Trophoblast cell (in vitro differentiated cells and primary cell): ENCODE results near the gene KRT24.

Experiments
- DNase-seq, 2 donors: peaks; one replicate each; pipeline ENCODE4 v3.0.0-alpha.2; 2016
- H2AFZ ChIP-seq: 2 replicates; pipeline ENCODE4 v1.6.1; 2013; ENCODE audit warnings: low read length, moderate library complexity, mild to moderate bottlenecking; ENCODE audit not compliant: insufficient read depth, poor library complexity
- H2AK5ac ChIP-seq: 2 replicates; pipeline ENCODE4 v1.6.1; 2013; ENCODE audit warnings: mild to moderate bottlenecking, low read length
- H2BK120ac ChIP-seq: 2 replicates; pipeline ENCODE4 v1.6.1; 2013; ENCODE audit warnings: low read length, mild to moderate bottlenecking, moderate library complexity; ENCODE audit not compliant: insufficient read depth, poor library complexity
- H2BK12ac ChIP-seq: 2 replicates; pipeline ENCODE4 v1.6.1; 2013; ENCODE audit warnings: mild to moderate bottlenecking, low read length, moderate library complexity
- H2BK5ac ChIP-seq: 2 replicates; pipeline ENCODE4 v1.6.1; 2013; ENCODE audit warnings: low read length, low read depth, moderate library complexity, mild to moderate bottlenecking; ENCODE audit not compliant: poor library complexity
- H3K14ac ChIP-seq: 2 replicates; pipeline ENCODE4 v1.6.1; 2013; ENCODE audit warnings: mild to moderate bottlenecking, low read length
- H3K18ac ChIP-seq: 2 replicates; pipeline ENCODE4 v1.6.1; 2013; ENCODE audit warnings: mild to moderate bottlenecking, low read length
- H3K23ac ChIP-seq: 2 replicates; pipeline ENCODE4 v1.6.1; 2013; ENCODE audit warnings: low read length
- H3K27ac ChIP-seq: 2 replicates; pipeline ENCODE4 v1.5.1; 2013; ENCODE audit warnings: low read depth, mild to moderate bottlenecking, inconsistent platforms, low read length, moderate library complexity
- H3K27me3 ChIP-seq: 2 replicates; pipeline ENCODE4 v1.6.1; 2013; ENCODE audit warnings: inconsistent platforms, mild to moderate bottlenecking, low read length, moderate library complexity; ENCODE audit not compliant: insufficient read depth
- H3K36me3 ChIP-seq, 2 experiments: 1 replicate in 1 of 2; 2 replicates in 1 of 2; pipeline ENCODE4 v1.6.1; 2013; ENCODE audit warnings: low read length in 2 of 2, mild to moderate bottlenecking in 2 of 2, moderate library complexity in 1 of 2; ENCODE audit not compliant: insufficient read depth in 2 of 2, control insufficient read depth in 1 of 2
- H3K4ac ChIP-seq: 2 replicates; pipeline ENCODE4 v1.6.1; 2013; ENCODE audit warnings: low read depth, mild to moderate bottlenecking, low read length, moderate library complexity
- H3K4me1 ChIP-seq, 2 experiments: 1 replicate in 1 of 2; 2 replicates in 1 of 2; pipeline ENCODE4 v1.6.1; 2013; ENCODE audit warnings: low read length in 2 of 2, mild to moderate bottlenecking in 2 of 2, moderate library complexity in 1 of 2; ENCODE audit not compliant: insufficient read depth in 2 of 2, control insufficient read depth in 1 of 2
- H3K4me2 ChIP-seq: 2 replicates; pipeline ENCODE4 v1.6.1; 2013; ENCODE audit warnings: inconsistent platforms, mild to moderate bottlenecking, low read length, moderate library complexity
- H3K4me3 ChIP-seq: 2 replicates; pipeline ENCODE4 v1.5.1; 2013; ENCODE audit warnings: mild to moderate bottlenecking, low read depth, low read length, inconsistent platforms
- H3K79me1 ChIP-seq: one replicate; pipeline ENCODE4 v1.6.1; 2013; ENCODE audit warnings: low read length
- H3K79me2 ChIP-seq: 2 replicates; pipeline ENCODE4 v1.6.1; 2013; ENCODE audit warnings: low read length, mild to moderate bottlenecking; ENCODE audit not compliant: control insufficient read depth, insufficient read depth, poor library complexity
- H3K9ac ChIP-seq: 2 replicates; pipeline ENCODE4 v1.6.1; 2013; ENCODE audit warnings: mild to moderate bottlenecking, low read length
- H3K9me3 ChIP-seq: 2 replicates; pipeline ENCODE4 v1.6.1; 2013; ENCODE audit warnings: low read depth, mild to moderate bottlenecking, control low read depth, inconsistent platforms, low read length; ENCODE audit not compliant: insufficient read depth
- H4K12ac ChIP-seq: 2 replicates; pipeline ENCODE4 v1.6.1; 2013; ENCODE audit warnings: low read depth, mild to moderate bottlenecking, low read length, moderate library complexity
- H4K8ac ChIP-seq: 2 replicates; pipeline ENCODE4 v1.6.1; 2013; ENCODE audit warnings: low read depth, mild to moderate bottlenecking, low read length, moderate library complexity
- H4K91ac ChIP-seq: one replicate; pipeline ENCODE4 v1.6.1; 2013; ENCODE audit warnings: low read depth, mild to moderate bottlenecking, low read length, moderate library complexity
- WGBS: extraction: QIAGEN DNeasy Blood & Tissue Kit; methylation state at CpG from one replicate; pipeline ENCODE4 v1.1.7; 2013; ENCODE audit warnings: missing lambda C conversion rate; ENCODE audit not compliant: insufficient read length, insufficient coverage; ENCODE audit errors: extremely low coverage; 5-methylcytosine and 5-hydroxymethylcytosine counted together

KRT24 gene

DNA sequence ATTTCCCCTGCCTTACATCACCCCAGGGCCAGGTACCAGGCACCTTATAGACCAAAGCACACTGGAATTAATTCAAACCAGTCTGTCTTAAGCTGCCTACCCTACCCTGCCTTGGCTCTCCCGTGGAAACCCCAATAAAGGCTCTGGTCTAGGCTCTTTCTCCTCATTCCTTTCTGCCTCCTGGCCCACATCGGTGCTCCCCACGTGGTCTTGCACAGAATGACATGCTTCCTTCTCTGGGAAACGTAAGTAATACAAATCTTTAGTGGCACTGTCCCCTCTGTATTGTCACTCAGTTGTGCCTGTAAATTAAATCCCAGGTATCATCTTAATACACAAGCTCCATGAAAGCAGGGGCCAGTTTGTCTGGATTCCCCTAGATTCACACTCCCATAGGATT, 35.0 kb upstream of the KRT24 start:
- Histone ChIP-seq H3K14ac (no peak overlapping the region), H3K4ac (no peak overlapping the region), H3K79me1 (no peaks in the 10 kb centered on the region), H4K91ac (no peak overlapping the region), H2AK5ac (no peak overlapping the region), H3K23ac (no peak overlapping the region), H3K4me1 (no peaks in the 10 kb centered on the region), H2BK120ac (no peak overlapping the region), H3K9me3 (no peaks in the 10 kb centered on the region), H3K27me3 (no peaks in the 10 kb centered on the region), H4K8ac (no peak overlapping the region), H3K36me3 (no peaks in the 10 kb centered on the region), H2BK12ac (no peak overlapping the region), H4K12ac (no peak overlapping the region), H3K79me2 (no peaks in the 10 kb centered on the region), H3K4me2 (no peak overlapping the region), H3K27ac (no peak overlapping the region), H3K9ac (no peak overlapping the region), H2AFZ (no peak overlapping the region), H2BK5ac (no peak overlapping the region), H3K4me3 (no peak overlapping the region), H3K18ac (no peak overlapping the region)
- no CpG with 5 or more reads among the region's 4 CpGs for WGBS
- DNase-seq, result no peak

- no peak overlapping the region for H3K23ac ChIP-seq
- no peak overlapping the region for H3K27ac ChIP-seq
- no peak overlapping the region for H3K4me3 ChIP-seq
- H3K14ac ChIP-seq, result no peak overlapping the region
- peaks cover 2% of the 10 kb centered on the region for H3K9me3 ChIP-seq
- no peaks in the 10 kb centered on the region for H3K36me3 ChIP-seq
- no peak overlapping the region for H3K9ac ChIP-seq
- H4K12ac ChIP-seq, result no peak overlapping the region
- H4K8ac ChIP-seq, result no peak overlapping the region
- no peaks in the 10 kb centered on the region for H3K27me3 ChIP-seq
- no peaks in the 10 kb centered on the region for H3K79me1 ChIP-seq
- no peak overlapping the region for H4K91ac ChIP-seq
- no peaks in the 10 kb centered on the region for H3K4me1 ChIP-seq
- H2AFZ ChIP-seq, result no peak overlapping the region
- H2BK5ac ChIP-seq, result no peak overlapping the region
- no peak overlapping the region for H2BK12ac ChIP-seq
- no peak overlapping the region for H2AK5ac ChIP-seq
- H3K4me2 ChIP-seq, result no peak overlapping the region
- H2BK120ac ChIP-seq, result no peak overlapping the region
- DNase-seq, result no peak
- WGBS, result no CpG with 5 or more reads among the region's 1 CpG
- H3K4ac ChIP-seq, result no peak overlapping the region
- no peaks in the 10 kb centered on the region for H3K79me2 ChIP-seq
- no peak overlapping the region for H3K18ac ChIP-seq
Observed at GRCh38 chr17:40735016-40735415, 31.5 kb upstream of the KRT24 start.

- no peak overlapping the region for H4K12ac ChIP-seq
- no peaks in the 10 kb centered on the region for H3K4me1 ChIP-seq
- H2BK5ac ChIP-seq, result no peak overlapping the region
- no peak overlapping the region for H3K27ac ChIP-seq
- no peaks in the 10 kb centered on the region for H3K36me3 ChIP-seq
- H3K79me1 ChIP-seq, result no peaks in the 10 kb centered on the region
- H3K4me2 ChIP-seq, result no peak overlapping the region
- no peak overlapping the region for H3K4ac ChIP-seq
- H2BK12ac ChIP-seq, result no peak overlapping the region
- H3K18ac ChIP-seq, result no peak overlapping the region
- no peak overlapping the region for H2AK5ac ChIP-seq
- H3K23ac ChIP-seq, result no peak overlapping the region
- no peak overlapping the region for H2BK120ac ChIP-seq
- WGBS, result no CpG with 5 or more reads among the region's 6 CpGs
- no peak overlapping the region for H4K8ac ChIP-seq
- no peaks in the 10 kb centered on the region for H3K79me2 ChIP-seq
- H3K14ac ChIP-seq, result no peak overlapping the region
- no peaks in the 10 kb centered on the region for H3K27me3 ChIP-seq
- H3K4me3 ChIP-seq, result no peak overlapping the region
- H3K9ac ChIP-seq, result no peak overlapping the region
- H4K91ac ChIP-seq, result no peak overlapping the region
- H3K9me3 ChIP-seq, result peaks cover 2% of the 10 kb centered on the region
- DNase-seq, result no peak
- no peak overlapping the region for H2AFZ ChIP-seq
Observed at GRCh38 chr17:40734018-40734417, 30.5 kb upstream of the KRT24 start.

GRCh38 chr17:40730970-40731369, 27.4 kb upstream of the KRT24 start:
- H4K8ac ChIP-seq, result no peak overlapping the region
- no CpG with 5 or more reads among the region's 1 CpG for WGBS
- no peaks in the 10 kb centered on the region for H3K79me1 ChIP-seq

More at GRCh38 chr17:40730970-40731369, 27.4 kb upstream of the KRT24 start:
- Histone ChIP-seq H3K4me2 (no peak overlapping the region), H3K9me3 (peaks cover 2% of the 10 kb centered on the region), H3K23ac (no peak overlapping the region), H2AFZ (no peak overlapping the region), H3K9ac (no peak overlapping the region), H3K27ac (no peak overlapping the region), H3K4ac (no peak overlapping the region), H2AK5ac (no peak overlapping the region), H4K91ac (no peak overlapping the region), H3K27me3 (no peaks in the 10 kb centered on the region), H3K18ac (no peak overlapping the region), H2BK12ac (no peak overlapping the region), H3K4me1 (no peaks in the 10 kb centered on the region), H3K14ac (no peak overlapping the region), H4K12ac (no peak overlapping the region), H2BK5ac (no peak overlapping the region), H3K79me2 (no peaks in the 10 kb centered on the region), H3K4me3 (no peak overlapping the region), H3K36me3 (no peaks in the 10 kb centered on the region), H2BK120ac (no peak overlapping the region)
- no peak for DNase-seq
